SK-MEL-5 (cell line): Measurements from ENCODE around the gene NGFR. TPM values are rescaled to one million over a fixed set of nuclear protein-coding genes. Genes with fewer than 3 reads are reported as not detected.

Source experiments
- DNase-seq: peaks from one replicate; pipeline ENCODE4 v3.0.0-alpha.2; 2016; ENCODE audit warnings: low read depth, low spot score
- in situ Hi-C: cut with HindIII; loops from 2 replicates; pipeline ENCODE4 v1.10.0; 2016; ENCODE audit warnings: low sequenced_read_pairs, high pct_unique_total_duplicates, low pct_unique_long_range_greater_than_20kb
- polyA plus RNA-seq, 2 experiments: library from polyadenylated mRNA; depleted of rRNA; stranded (reverse); fragments of >200 nt; gene quantifications; 2 replicates each; pipeline ENCODE4 v1.2.3, GENCODE V29; 2015
- total RNA-seq: library from RNA; depleted of rRNA; stranded (reverse); fragments of >200 nt; shearing (Covaris generic); gene quantifications from 2 replicates; pipeline ENCODE4 v1.2.3, GENCODE V29; 2014; rRNA removed

The NGFR gene
- total RNA-seq: 0.05 and 0.13 TPM in 2 replicates
- polyA plus RNA-seq (2015; cell fraction: cytosol; rRNA removed): 0.76 and 1.1 TPM in 2 replicates
- not detected in 2 replicates for polyA plus RNA-seq (2015; cell fraction: nucleus; rRNA removed)

GRCh38 chr17:49494986-49495841 is at the start of gene NGFR:
NGFR (plus strand) TSS chr17:49495293; CDS start chr17:49495418, 125 bp downstream.
- in situ Hi-C loops: no loop called here
- peak; percentile 28 for DNase-seq

GRCh38 chr17:49445591-49445990 is 49.5 kb upstream of the NGFR start:
- DNase-seq: no peak
- in situ Hi-C loops: no loop called here

DNA sequence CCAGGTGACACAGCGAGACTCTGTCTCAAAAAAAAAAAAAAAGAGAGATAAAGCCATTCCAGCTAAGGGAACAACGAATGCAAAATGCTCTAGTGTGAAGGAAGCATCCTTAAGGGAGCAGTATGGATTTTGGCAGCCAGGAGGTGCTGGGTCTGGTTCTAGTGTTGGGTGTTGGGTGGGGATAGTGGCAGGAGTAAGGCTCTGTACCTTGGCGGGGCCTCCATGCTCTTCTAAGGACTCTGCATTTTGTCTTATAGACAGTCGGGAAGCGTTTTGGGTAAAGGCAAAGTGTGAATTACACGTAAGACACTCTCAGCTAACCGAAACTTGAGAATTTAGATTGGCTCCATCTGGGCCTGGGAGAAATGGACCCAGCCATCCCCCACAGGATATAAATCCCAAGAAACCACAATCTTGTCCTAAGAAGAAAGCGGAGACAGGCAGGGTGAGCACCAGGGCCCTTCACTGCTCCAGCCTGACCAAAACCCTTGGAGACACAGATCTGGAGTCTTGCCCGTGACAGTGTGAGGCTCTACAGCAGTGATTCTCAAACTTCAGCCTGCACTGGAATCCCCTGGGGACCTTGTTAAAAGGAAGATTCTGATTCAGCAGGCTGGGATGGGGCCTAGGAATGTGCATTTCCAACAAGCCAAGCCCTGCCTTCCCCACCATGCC is 47.3 kb upstream of the NGFR start:
- DNase-seq: no peak
- in situ Hi-C loops: no loop called here

DNA sequence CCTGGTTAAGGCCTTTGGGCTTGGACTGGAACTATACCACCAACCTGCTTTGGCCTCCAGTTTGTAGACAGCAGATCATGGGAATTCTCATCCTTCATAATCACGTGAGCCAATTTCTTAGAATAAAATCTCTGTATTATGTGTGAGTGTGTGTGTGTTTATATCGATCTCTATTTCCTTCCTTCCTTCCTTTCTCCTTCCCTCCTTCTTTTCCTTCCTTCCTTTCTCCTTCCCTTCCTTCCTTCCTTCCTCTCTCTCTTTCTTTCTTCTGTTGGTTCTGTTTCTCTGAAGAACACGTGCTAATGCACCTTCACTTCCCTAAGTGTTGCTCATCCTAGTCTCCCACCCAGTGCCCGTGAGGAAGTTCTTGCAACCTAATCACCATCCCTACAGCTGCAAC is 44.9 kb upstream of the NGFR start:
- in situ Hi-C loops: no loop called here
- no peak for DNase-seq

DNA sequence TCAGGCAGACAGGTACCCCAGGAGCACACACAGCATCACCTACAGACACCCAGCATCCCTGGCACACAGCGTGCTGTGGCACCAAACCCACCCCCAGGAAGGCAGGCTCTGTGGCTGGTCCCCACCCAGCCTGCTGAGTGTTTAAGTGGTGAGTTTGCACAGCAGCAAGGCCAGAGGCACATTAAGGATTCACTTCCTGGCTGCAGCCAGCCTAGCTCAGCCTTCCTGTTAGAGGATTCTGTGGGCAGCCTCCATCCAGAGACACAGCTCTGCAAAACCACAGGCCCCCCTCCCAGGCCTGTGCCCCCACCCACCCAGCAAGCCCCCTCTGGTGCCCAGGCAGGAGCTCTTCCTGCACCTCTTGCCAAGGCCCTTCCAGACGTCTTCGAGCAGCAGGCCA is 44.4 kb upstream of the NGFR start:
- in situ Hi-C loops: no loop called here
- no peak for DNase-seq

DNA sequence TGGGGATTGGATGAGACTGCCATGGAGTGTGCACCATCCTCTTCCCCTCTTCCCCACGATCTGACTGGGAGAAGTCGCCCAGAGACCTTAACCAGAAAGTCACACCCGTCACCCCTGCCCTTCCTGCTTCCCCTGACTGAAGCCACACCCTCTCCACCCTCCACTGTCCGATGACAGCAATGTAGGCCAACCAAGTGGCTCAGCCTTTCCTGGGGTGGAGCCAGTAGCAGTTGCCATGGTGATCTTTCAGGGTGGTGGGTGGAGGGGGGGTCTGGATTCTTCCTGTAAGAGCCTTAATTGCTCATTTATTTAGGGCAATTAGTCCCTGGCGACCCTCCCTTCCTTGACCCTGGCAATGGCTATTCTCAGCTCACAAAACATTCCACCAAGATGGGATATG is 42.9 kb upstream of the NGFR start:
- DNase-seq: no peak
- in situ Hi-C loops: no loop called here

DNA sequence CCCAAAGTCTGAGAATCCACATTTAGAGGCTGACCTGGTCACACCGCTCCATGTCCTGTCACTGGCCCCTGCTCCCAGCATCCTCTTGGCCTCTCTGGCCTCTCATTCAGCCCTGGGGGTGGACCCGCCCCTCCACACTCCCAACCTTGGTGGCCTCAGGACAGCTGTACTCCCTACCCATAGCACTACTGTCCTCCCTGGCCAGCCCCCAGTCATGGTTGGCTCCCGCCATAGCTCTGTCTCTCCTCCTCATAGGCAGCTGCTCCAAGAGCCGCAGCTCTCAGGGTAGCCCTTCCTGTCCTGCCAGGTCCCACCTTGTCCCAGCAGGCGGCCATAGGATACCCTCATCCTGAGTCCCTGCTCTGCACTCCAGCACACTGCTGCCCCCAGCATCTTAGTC is 42.4 kb upstream of the NGFR start:
- DNase-seq: no peak
- in situ Hi-C loops: no loop called here

DNA sequence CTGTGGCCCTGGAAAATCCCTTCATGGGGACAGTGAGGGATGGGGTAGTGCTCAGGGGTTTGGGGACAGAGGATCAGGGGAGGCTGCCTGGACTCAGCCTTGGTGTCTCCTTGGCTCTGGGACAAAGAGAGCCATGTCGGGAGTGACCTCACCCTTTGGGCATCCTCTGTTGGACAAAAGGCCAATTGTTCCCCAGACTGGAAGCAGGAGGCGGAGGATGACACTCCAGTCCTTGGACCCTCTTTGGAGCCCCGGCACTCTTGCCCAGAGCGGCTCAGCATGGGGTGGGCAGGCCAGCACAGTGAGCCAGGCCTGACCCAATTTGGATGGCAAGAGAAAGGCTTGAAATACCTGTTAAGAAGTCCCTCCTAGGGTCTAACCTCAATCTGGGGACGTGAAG is 41.0 kb upstream of the NGFR start:
- in situ Hi-C loops: no loop called here
- DNase-seq: peak; percentile 39

- in situ Hi-C loops: no loop called here
- no peak for DNase-seq
These were observed 39.7 kb upstream of the NGFR start for GRCh38 chr17:49455272-49455861.

GRCh38 chr17:49456183-49456965 is 38.7 kb upstream of the NGFR start:
- in situ Hi-C loops: no loop called here

DNA sequence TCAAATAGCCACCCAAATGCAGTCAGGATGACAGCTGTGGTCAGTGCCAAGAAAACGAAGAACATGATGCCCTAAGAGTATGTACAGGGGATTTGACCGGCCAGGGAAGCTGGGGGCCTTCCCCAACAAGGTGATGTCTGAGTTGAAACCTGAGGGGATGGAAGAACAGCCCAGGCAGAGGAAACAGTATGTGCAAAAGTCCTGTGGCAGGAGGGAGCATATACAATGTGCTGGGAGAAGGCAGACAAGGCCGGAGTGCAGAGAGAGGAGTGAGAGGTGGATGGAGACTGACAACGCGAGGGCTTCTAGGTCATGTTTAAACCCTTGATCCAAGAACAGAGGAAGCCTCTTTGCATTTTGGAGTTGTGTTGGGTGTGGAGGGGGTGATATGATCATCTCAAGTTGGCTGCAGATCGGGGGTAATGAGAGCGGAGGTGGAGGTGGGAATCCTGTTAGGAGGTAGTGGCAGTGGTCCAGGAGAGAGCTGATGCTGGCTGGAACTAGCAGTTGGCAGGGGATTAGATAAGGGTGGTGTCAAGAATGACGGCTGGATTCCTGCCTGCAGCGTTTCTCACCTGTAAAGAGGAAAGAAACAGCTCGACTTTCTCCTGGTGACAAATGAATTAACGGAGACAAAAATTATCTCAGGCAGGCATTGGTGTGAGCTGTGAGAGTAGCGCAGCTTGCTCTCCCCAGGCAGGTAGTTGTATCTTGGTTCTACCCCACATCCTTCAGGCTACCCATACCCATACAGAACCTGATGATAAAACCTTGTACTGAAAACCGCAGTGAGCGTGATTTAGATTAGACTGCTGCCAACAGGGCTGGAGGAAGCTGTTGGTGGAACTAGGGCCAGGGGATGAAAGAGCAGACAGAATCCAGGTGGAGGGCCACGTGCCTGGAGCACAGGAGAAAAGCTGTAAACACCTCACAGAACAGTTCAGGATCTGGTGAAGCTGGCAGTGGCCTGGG is 37.2 kb upstream of the NGFR start:
- in situ Hi-C loops: no loop called here
- DNase-seq: no peak

More at GRCh38 chr17:49456183-49456965, 38.7 kb upstream of the NGFR start:
- no peak for DNase-seq

- in situ Hi-C loops: no loop called here
- DNase-seq: no peak
These were observed 35.6 kb upstream of the NGFR start for GRCh38 chr17:49459401-49459984.

DNA sequence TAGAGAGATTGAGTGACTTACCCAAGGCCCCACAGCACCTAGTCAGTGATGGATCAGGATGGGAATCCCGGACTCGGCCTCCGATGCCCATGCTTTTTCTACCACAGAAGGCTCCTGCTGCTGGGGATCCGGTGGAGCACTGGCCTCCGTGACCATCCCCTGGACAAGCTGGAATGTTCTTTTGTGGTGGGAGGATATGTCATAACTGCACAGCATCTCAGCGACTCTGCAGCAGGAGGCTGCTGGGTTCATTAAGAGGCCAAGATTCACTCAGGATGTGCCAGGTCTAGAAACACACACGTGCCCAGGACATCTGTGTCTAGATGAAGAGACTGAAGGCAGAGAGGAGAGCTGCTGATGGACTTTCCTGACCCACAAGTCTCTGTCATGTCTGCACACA is 34.7 kb upstream of the NGFR start:
- DNase-seq: no peak
- in situ Hi-C loops: no loop called here

DNA sequence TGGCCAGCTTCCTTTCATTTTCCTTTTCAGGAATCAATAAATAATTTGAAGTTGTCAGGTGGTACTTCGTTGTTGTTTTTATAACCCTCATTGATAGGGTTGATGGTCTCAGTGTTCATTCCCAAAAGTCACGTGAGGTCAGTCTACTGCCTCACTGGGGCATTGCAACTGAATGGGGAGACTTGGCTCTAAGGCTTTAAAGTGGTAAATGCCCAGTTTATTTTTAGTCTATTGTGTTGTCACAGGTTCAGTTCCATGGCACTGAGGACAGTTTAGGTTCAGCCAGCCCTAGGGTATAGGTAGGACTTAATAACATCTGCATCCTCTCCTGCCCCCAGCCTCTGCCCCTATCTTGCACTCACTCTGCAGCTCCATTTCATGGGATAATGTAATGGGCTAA is 33.5 kb upstream of the NGFR start:
- DNase-seq: no peak
- in situ Hi-C loops: no loop called here

DNA sequence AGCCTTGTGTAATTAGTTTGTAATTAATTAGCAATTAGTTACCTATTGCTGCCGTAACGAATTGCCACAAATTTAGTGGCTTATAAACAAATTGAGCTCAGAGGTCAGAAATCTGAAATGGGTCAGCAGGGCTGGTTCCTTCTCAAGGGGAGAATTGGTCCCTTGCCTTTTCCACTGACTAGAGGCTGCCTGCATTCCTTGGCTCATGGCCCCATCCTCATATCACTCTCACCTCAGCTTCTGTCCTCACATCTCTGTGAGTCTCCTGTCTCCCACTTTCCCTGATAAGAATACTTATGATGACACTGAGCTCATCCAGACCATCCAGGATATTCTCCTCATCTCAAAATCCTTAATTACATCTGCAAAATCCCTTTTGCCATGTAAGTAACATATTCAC is 31.0 kb upstream of the NGFR start:
- in situ Hi-C loops: no loop called here
- DNase-seq: no peak

GRCh38 chr17:49465331-49465903 is 29.7 kb upstream of the NGFR start:
- in situ Hi-C loops: no loop called here
- no peak for DNase-seq
